Globus pallidus (tissue), 1 donor: ENCODE results near the gene TBL1XR1.
"Not testable (repeated sequence)": the region's sequence is repeated elsewhere in the genome, so short reads cannot be mapped to it uniquely, and the experiment has no call there.

Source experiments
- DNase-seq: peaks from one replicate; pipeline ENCODE4 v3.0.0-alpha.2; 2015; ENCODE audit warnings: low spot score

Gene TBL1XR1

GRCh38 chr3:177208223-177208622 is 10.9 kb upstream of the TBL1XR1 start:
- no peak for DNase-seq

GRCh38 chr3:177206936-177207335 is 9.7 kb upstream of the TBL1XR1 start:
- no peak for DNase-seq

- DNase-seq, result no peak
These were observed 6.6 kb upstream of the TBL1XR1 start for GRCh38 chr3:177203689-177204395.

GRCh38 chr3:177203016-177203415 is 5.7 kb upstream of the TBL1XR1 start:
- DNase-seq, result not testable (repeated sequence)

GRCh38 chr3:177201700-177202397 is 4.6 kb upstream of the TBL1XR1 start:
- DNase-seq, result no peak

GRCh38 chr3:177199206-177199760 is 2.0 kb upstream of the TBL1XR1 start:
- no peak for DNase-seq

GRCh38 chr3:177197727-177198460 is 612 bp upstream of the TBL1XR1 start:
- peak; percentile 58 for DNase-seq

GRCh38 chr3:177196456-177197040 is 734 bp downstream of the TBL1XR1 start:
- peak; percentile 65 for DNase-seq

- peak; percentile 62 for DNase-seq
These were observed 1.2 kb downstream of the TBL1XR1 start for GRCh38 chr3:177196008-177196455.

GRCh38 chr3:177195242-177195991 is 1.9 kb downstream of the TBL1XR1 start:
- DNase-seq, result peak; percentile 32

- DNase-seq, result no peak
These were observed 3.0 kb downstream of the TBL1XR1 start for GRCh38 chr3:177194299-177194698.

GRCh38 chr3:177193688-177194268 is 3.5 kb downstream of the TBL1XR1 start:
- no peak for DNase-seq

- not testable (repeated sequence) for DNase-seq
These were observed 4.0 kb downstream of the TBL1XR1 start for GRCh38 chr3:177193275-177193674.

- DNase-seq, result peak; percentile 23
These were observed 6.3 kb downstream of the TBL1XR1 start for GRCh38 chr3:177190756-177191681.

GRCh38 chr3:177190184-177190583 is 7.1 kb downstream of the TBL1XR1 start:
- DNase-seq, result not testable (repeated sequence)

- DNase-seq, result not testable (repeated sequence)
These were observed 9.0 kb downstream of the TBL1XR1 start for GRCh38 chr3:177188325-177188724.

GRCh38 chr3:177186306-177186705 is 11.0 kb downstream of the TBL1XR1 start:
- DNase-seq, result no peak

GRCh38 chr3:177185035-177185574 is 12.2 kb downstream of the TBL1XR1 start:
- DNase-seq, result no peak

GRCh38 chr3:177184602-177185001 is 12.7 kb downstream of the TBL1XR1 start:
- DNase-seq, result not testable (repeated sequence)
